DND-41 (cell line): Measurements from ENCODE around the gene TBX2.

Experiments
- ATAC-seq: fragments of 200-7000 bp; cut with Tn5 transposase; 3 replicates; pipeline ENCODE4 v1.9.1; 2021; ENCODE audit warnings: low read depth; ENCODE audit not compliant: insufficient read depth
- DNase-seq: peaks from one replicate; pipeline ENCODE4 v3.0.0-alpha.2; 2020
- H2AFZ ChIP-seq: 2 replicates; pipeline ENCODE4 v1.6.0; 2012; ENCODE audit warnings: low read depth, low read length
- H3K27ac ChIP-seq: 2 replicates; pipeline ENCODE4 v1.5.1; 2012; ENCODE audit warnings: low read length, inconsistent platforms
- H3K27me3 ChIP-seq: fragments of 200-600 bp; sonication (generic); 2 replicates; pipeline ENCODE4 v1.6.0; 2012; ENCODE audit warnings: low read length, mild to moderate bottlenecking, inconsistent platforms; ENCODE audit not compliant: insufficient read depth, poor library complexity
- H3K36me3 ChIP-seq: 2 replicates; pipeline ENCODE4 v1.5.1; 2012; ENCODE audit warnings: low read length, inconsistent platforms; ENCODE audit not compliant: insufficient read depth
- H3K4me1 ChIP-seq: 2 replicates; pipeline ENCODE4 v1.5.1; 2012; ENCODE audit warnings: mild to moderate bottlenecking, low read length; ENCODE audit not compliant: insufficient read depth
- H3K4me2 ChIP-seq: 2 replicates; pipeline ENCODE4 v1.6.0; 2012; ENCODE audit warnings: mild to moderate bottlenecking, moderate library complexity, low read length, inconsistent platforms; ENCODE audit not compliant: insufficient read depth
- H3K4me3 ChIP-seq, 2 experiments: fragments of 200-600 bp in 1 of 2; shearing (Covaris generic) in 1 of 2; 2 replicates each; pipeline ENCODE4 v1.5.1; 2012 to 2016; ENCODE audit warnings: inconsistent platforms in 2 of 2, low read length in 2 of 2, mild to moderate bottlenecking in 2 of 2, low read depth in 1 of 2, moderate library complexity in 1 of 2
- H3K79me2 ChIP-seq: 2 replicates; pipeline ENCODE4 v1.6.0; 2012; ENCODE audit warnings: low read length, inconsistent platforms; ENCODE audit not compliant: insufficient read depth
- H3K9ac ChIP-seq: 2 replicates; pipeline ENCODE4 v1.6.0; 2012; ENCODE audit warnings: low read depth, mild to moderate bottlenecking, inconsistent platforms, low read length, moderate library complexity
- H3K9me3 ChIP-seq: 2 replicates; pipeline ENCODE4 v1.5.1; 2012; ENCODE audit warnings: low read length, moderate library complexity, mild to moderate bottlenecking, inconsistent platforms; ENCODE audit not compliant: insufficient read depth, severe bottlenecking
- H4K20me1 ChIP-seq: 2 replicates; pipeline ENCODE4 v1.6.0; 2012; ENCODE audit warnings: low read length; ENCODE audit not compliant: insufficient read depth
- CTCF ChIP-seq: IDR thresholded peaks from 2 replicates; pipeline ENCODE4 v1.5.1; 2012; ENCODE audit warnings: borderline replicate concordance, low read length, moderate library complexity, mild to moderate bottlenecking; ENCODE audit not compliant: poor library complexity, severe bottlenecking; ENCODE audit errors: extremely low read depth
- EZH2 ChIP-seq: IDR thresholded peaks from 3 replicates; pipeline ENCODE4 v1.6.1; 2012; ENCODE audit warnings: borderline replicate concordance, low read depth, mild to moderate bottlenecking, moderate library complexity, low read length, inconsistent platforms; ENCODE audit not compliant: severe bottlenecking

Gene TBX2

GRCh38 chr17:61360318-61360943 lies 39.2 kb upstream of the TBX2 start:
- Histone ChIP-seq H3K27ac (no peak overlapping the region), H3K9me3 (no peaks in the 10 kb centered on the region), H3K4me3 (no peak overlapping the region), H3K4me1 (no peaks in the 10 kb centered on the region), H2AFZ (no peak overlapping the region), H3K79me2 (no peaks in the 10 kb centered on the region), H4K20me1 (no peaks in the 10 kb centered on the region), H3K4me2 (no peak overlapping the region), H3K36me3 (no peaks in the 10 kb centered on the region), H3K27me3 (no peaks in the 10 kb centered on the region), H3K9ac (no peak overlapping the region)
- ATAC-seq (no peak), DNase-seq (no peak)
- TF ChIP-seq CTCF, result no peak
- TF ChIP-seq EZH2, result no peak

DNA sequence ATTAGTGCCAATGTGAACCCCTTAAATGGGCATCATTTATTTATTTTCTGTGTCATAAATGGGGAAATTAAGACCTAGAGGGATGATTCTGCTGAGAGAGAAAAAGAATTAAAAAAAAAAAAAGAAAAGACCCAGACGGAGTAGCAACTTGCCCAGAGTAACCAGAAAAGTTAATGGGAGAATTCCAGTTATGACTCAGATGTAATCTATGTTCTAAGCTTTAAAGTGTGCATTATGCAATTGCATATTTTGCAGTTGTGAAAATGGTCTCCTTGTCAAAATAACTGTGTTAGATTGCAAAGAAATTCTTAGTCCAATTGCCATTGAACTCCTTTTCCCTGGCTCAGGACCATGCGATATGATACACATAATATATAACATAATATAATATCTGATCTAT lies 38.6 kb upstream of the TBX2 start:
- DNase-seq (no peak), ATAC-seq (no peak)
- H3K79me2 ChIP-seq, result no peaks in the 10 kb centered on the region
- no peaks in the 10 kb centered on the region for H3K9me3 ChIP-seq
- H3K4me3 ChIP-seq, result no peak overlapping the region
- no peak overlapping the region for H3K27ac ChIP-seq
- H3K36me3 ChIP-seq, result no peaks in the 10 kb centered on the region
- H3K27me3 ChIP-seq, result no peaks in the 10 kb centered on the region
- H2AFZ ChIP-seq, result no peak overlapping the region
- no peaks in the 10 kb centered on the region for H3K4me1 ChIP-seq
- H4K20me1 ChIP-seq, result no peaks in the 10 kb centered on the region
- TF ChIP-seq EZH2 (no peak), CTCF (no peak)
- H3K9ac ChIP-seq, result no peak overlapping the region
- H3K4me2 ChIP-seq, result no peak overlapping the region

DNA sequence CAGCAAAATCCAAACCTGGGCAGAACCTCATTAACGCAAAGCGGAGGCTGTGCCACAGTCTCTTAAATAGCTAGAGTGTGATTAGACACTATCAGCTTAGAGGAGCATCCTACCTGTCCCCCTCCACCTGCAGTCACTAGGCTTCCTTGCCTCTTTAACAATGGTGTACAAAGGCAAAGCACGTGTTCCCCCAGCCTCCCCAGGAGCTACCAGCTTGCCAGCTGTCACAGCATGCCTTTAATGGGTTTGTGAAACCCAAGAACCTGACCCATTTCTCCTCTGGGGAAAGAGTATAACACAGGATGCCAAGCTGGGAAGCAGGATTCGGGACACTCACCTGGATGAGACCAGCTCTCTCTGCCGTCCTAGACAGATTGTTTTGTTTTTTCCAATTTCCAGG lies 37.2 kb upstream of the TBX2 start:
- Histone ChIP-seq H3K4me1 (no peaks in the 10 kb centered on the region), H3K79me2 (no peaks in the 10 kb centered on the region), H3K9me3 (no peaks in the 10 kb centered on the region), H3K36me3 (no peaks in the 10 kb centered on the region), H2AFZ (no peak overlapping the region), H3K4me2 (no peak overlapping the region), H4K20me1 (no peaks in the 10 kb centered on the region), H3K4me3 (no peak overlapping the region), H3K9ac (no peak overlapping the region), H3K27me3 (no peaks in the 10 kb centered on the region), H3K27ac (no peak overlapping the region)
- DNase-seq (no peak), ATAC-seq (no peak)
- TF ChIP-seq CTCF (no peak), EZH2 (no peak)

DNA sequence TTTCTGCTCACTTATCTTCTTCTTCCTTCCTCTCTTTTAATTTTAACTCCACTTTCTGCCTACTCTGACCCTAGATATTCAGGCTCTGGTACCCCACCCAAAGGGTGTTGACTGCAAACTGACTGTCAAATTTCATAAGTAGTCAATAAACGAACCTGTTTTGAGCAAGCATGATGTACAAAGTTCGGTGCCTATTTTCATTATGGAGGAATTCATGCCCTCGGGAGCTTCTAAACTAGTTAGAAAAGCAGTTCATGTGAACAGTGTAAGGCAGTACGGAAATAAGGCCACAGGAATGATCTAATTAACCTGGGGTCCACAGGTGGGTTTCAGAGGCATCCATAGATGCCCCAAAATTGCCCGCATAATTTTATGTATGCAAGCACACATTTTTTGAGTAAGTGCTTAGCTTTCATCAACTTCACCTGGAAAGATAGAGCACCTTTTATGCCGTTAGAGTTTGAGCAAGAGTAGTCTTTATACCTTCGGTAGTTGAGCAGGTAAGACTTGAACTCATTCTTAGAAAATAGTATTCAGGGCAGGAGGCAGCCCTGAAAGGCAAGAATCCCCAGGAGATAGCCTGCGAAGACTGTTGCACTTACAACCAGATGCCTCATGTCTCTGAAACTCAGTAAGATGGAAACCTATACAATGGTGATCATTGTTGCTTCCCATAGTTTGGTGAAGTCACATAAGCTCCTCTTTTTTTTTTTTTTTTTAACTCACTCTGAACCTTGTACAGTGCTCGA lies 36.6 kb upstream of the TBX2 start:
- Histone ChIP-seq H2AFZ (no peak overlapping the region), H3K27ac (no peak overlapping the region), H3K9ac (no peak overlapping the region), H3K4me2 (no peak overlapping the region), H3K27me3 (no peaks in the 10 kb centered on the region), H3K9me3 (no peaks in the 10 kb centered on the region), H3K79me2 (no peaks in the 10 kb centered on the region), H4K20me1 (no peaks in the 10 kb centered on the region), H3K4me3 (no peak overlapping the region), H3K4me1 (no peaks in the 10 kb centered on the region), H3K36me3 (no peaks in the 10 kb centered on the region)
- TF ChIP-seq EZH2 (no peak), CTCF (no peak)
- ATAC-seq, result no peak
- no peak for DNase-seq
